Endothelial cell of umbilical vein (primary cell): Measurements from ENCODE around the gene SGK1.

Experiments used
- EZH2 ChIP-seq: IDR thresholded peaks from 2 replicates; pipeline ENCODE4 v1.6.1; 2012; ENCODE audit warnings: borderline replicate concordance, low read depth, mild to moderate bottlenecking, moderate library complexity, low read length, inconsistent platforms; ENCODE audit not compliant: severe bottlenecking
- FOS ChIP-seq: IDR thresholded peaks from 2 replicates; pipeline ENCODE4 v1.6.1; 2011; ENCODE audit warnings: mild to moderate bottlenecking, low read length, moderate library complexity, borderline replicate concordance; ENCODE audit not compliant: insufficient read depth
- GATA2 ChIP-seq: IDR thresholded peaks from 2 replicates; pipeline ENCODE4 v1.7.0; 2011; ENCODE audit warnings: low read depth, mild to moderate bottlenecking, moderate library complexity, mixed read lengths, low read length; ENCODE audit not compliant: insufficient read length, insufficient read depth
- JUN ChIP-seq: IDR thresholded peaks from 2 replicates; pipeline ENCODE4 v1.6.1; 2011; ENCODE audit warnings: borderline replicate concordance, low read depth; ENCODE audit not compliant: insufficient read length, insufficient read depth
- MYC ChIP-seq: IDR thresholded peaks from one replicate; pipeline ENCODE4 v1.6.1; 2011; ENCODE audit warnings: mild to moderate bottlenecking, low read depth, low read length
- POLR2A ChIP-seq: IDR thresholded peaks from 2 replicates; pipeline ENCODE4 v1.6.1; 2012; ENCODE audit warnings: low read depth, mild to moderate bottlenecking, control low read depth, low read length
- POLR2AphosphoS5 ChIP-seq: IDR thresholded peaks from 2 replicates; pipeline ENCODE4 v1.6.1; 2012; ENCODE audit warnings: low read depth, mild to moderate bottlenecking, control low read depth, low read length, moderate library complexity; ENCODE audit not compliant: insufficient read depth
- TF ChIP-seq, protein P1 (sequence below), 2 donors: IDR thresholded peaks; 1 replicate in 1 of 2; 2 replicates in 1 of 2; pipeline ENCODE4 v1.5.1; 2011; ENCODE audit warnings: low read length in 2 of 2, mild to moderate bottlenecking in 2 of 2, moderate library complexity in 2 of 2, control low read depth in 1 of 2, inconsistent platforms in 1 of 2, low read depth in 1 of 2; ENCODE audit not compliant: insufficient read depth in 1 of 2; ENCODE audit errors: extremely low read depth in 1 of 2
- TF ChIP-seq, protein P2 (sequence below): IDR thresholded peaks from 2 replicates; pipeline ENCODE4 v1.6.1; 2011; ENCODE audit not compliant: insufficient read depth, insufficient read length

DNA sequence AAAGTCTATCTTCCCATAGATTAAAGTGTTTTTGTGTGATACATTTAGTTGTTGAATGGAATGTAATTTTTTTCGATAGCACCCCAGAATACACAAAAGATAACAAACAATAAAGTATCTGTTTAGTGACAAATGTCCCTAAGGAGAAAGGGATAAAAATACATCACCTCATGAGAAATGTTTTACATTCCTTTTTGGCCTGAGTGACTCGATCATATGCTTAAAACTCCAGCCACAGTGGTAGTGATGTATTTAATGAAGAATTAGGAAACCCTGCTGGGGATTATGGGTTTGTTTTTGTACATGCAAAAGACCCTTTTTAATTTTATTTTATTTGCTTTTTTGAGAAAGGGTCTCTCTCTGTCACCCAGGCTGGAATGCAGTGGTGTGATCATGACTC, 4.3 kb upstream of the SGK1 start:
- TF ChIP-seq EZH2 = no peak
- TF ChIP-seq, protein P1, sequence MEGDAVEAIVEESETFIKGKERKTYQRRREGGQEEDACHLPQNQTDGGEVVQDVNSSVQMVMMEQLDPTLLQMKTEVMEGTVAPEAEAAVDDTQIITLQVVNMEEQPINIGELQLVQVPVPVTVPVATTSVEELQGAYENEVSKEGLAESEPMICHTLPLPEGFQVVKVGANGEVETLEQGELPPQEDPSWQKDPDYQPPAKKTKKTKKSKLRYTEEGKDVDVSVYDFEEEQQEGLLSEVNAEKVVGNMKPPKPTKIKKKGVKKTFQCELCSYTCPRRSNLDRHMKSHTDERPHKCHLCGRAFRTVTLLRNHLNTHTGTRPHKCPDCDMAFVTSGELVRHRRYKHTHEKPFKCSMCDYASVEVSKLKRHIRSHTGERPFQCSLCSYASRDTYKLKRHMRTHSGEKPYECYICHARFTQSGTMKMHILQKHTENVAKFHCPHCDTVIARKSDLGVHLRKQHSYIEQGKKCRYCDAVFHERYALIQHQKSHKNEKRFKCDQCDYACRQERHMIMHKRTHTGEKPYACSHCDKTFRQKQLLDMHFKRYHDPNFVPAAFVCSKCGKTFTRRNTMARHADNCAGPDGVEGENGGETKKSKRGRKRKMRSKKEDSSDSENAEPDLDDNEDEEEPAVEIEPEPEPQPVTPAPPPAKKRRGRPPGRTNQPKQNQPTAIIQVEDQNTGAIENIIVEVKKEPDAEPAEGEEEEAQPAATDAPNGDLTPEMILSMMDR (IDR thresholded peaks at IDR 0.05; ENCODE audit: extremely low read depth in 1 of 2, insufficient read depth in 1 of 2, low read depth in 1 of 2, low read length in 2 of 2) = no peak
- TF ChIP-seq POLR2A = no peak
- TF ChIP-seq, protein P2, sequence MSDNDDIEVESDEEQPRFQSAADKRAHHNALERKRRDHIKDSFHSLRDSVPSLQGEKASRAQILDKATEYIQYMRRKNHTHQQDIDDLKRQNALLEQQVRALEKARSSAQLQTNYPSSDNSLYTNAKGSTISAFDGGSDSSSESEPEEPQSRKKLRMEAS = no peak
- TF ChIP-seq POLR2AphosphoS5 = no peak
- no peak for TF ChIP-seq GATA2
- TF ChIP-seq JUN = no peak
- TF ChIP-seq MYC = no peak
- TF ChIP-seq FOS = no peak
